ENCODE measurements around the gene MUSTN1.

The MUSTN1 gene

DNA sequence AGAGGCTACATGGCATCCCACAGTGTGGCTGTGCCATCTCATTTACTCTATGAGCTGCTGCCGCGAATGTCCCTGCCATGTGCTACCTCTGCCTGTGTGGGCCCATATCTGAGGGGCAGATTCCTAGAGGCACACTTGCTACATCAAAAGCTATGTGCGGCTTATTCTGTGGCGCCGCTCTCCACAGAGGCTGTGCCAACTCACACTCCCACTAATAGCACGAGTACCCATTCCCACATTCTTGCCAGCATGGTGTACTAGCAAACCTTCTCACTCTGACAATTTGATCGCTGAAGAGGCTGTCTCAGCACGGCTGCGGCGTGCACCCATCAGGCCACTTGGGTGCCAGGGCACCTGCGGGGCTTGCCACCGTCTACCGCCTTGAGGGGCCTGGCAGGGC, 31.2 kb upstream of the MUSTN1 start:
- no peak for TF ChIP-seq CTCF (IDR thresholded peaks at IDR 0.05; ENCODE audit: low read length)
- Histone ChIP-seq H3K4me2 (ENCODE audit: low read length) (no peak overlapping the region), H3K9me3 (ENCODE audit: low read length) (no peaks in the 10 kb centered on the region), H3K27me3 (ENCODE audit: insufficient read depth, low read length) (no peaks in the 10 kb centered on the region), H3F3A (ENCODE audit: insufficient read depth, low read length) (no peaks in the 10 kb centered on the region), H3K9ac (ENCODE audit: low read length) (no peak overlapping the region), H3K9me2 (ENCODE audit: low read depth, low read length) (no peaks in the 10 kb centered on the region), H3K79me2 (ENCODE audit: insufficient read depth, low read length) (no peaks in the 10 kb centered on the region), H3K27ac (ENCODE audit: low read depth, low read length, poor library complexity, severe bottlenecking) (no peak overlapping the region), H3K4me3 (ENCODE audit: low read depth, low read length, poor library complexity, severe bottlenecking) (no peak overlapping the region), H3K4me1 (ENCODE audit: insufficient read depth, low read length, severe bottlenecking) (no peaks in the 10 kb centered on the region), H2AFZ (ENCODE audit: low read length) (no peak overlapping the region), H3K36me3 (ENCODE audit: insufficient read depth, low read length) (peaks cover 4% of the 10 kb centered on the region; the same call in 1 of the 2 replicates), H4K20me1 (ENCODE audit: insufficient read depth, low read length) (no peaks in the 10 kb centered on the region)

GRCh38 chr3:52860424-52860768, 25.6 kb upstream of the MUSTN1 start:
- H2AFZ ChIP-seq (ENCODE audit: low read length): no peak overlapping the region
- no peaks in the 10 kb centered on the region for H3K27me3 ChIP-seq (ENCODE audit: insufficient read depth, low read length)
- H4K20me1 ChIP-seq (ENCODE audit: insufficient read depth, low read length): no peaks in the 10 kb centered on the region
- H3K36me3 ChIP-seq (ENCODE audit: insufficient read depth, low read length): peaks cover 4% of the 10 kb centered on the region
- H3K79me2 ChIP-seq (ENCODE audit: insufficient read depth, low read length): no peaks in the 10 kb centered on the region
- no peak for TF ChIP-seq CTCF (IDR thresholded peaks at IDR 0.05; ENCODE audit: low read length)
- no peak for TF ChIP-seq EZH2 (IDR thresholded peaks at IDR 0.05; ENCODE audit: borderline replicate concordance, low read length)
- H3F3A ChIP-seq (ENCODE audit: insufficient read depth, low read length): no peaks in the 10 kb centered on the region
- H3K4me2 ChIP-seq (ENCODE audit: low read length): no peak overlapping the region
- H3K4me1 ChIP-seq (ENCODE audit: insufficient read depth, low read length, severe bottlenecking): no peaks in the 10 kb centered on the region
- H3K9me2 ChIP-seq (ENCODE audit: low read depth, low read length): no peaks in the 10 kb centered on the region
- no peak overlapping the region for H3K4me3 ChIP-seq (ENCODE audit: low read depth, low read length, poor library complexity, severe bottlenecking)
- no peak overlapping the region for H3K9ac ChIP-seq (ENCODE audit: low read length)
- no peaks in the 10 kb centered on the region for H3K9me3 ChIP-seq (ENCODE audit: low read length)
- no peak overlapping the region for H3K27ac ChIP-seq (ENCODE audit: low read depth, low read length, poor library complexity, severe bottlenecking)

- H3K4me3 ChIP-seq (ENCODE audit: low read depth, low read length, poor library complexity, severe bottlenecking): no peak overlapping the region
- H3K27me3 ChIP-seq (ENCODE audit: insufficient read depth, low read length): no peaks in the 10 kb centered on the region
- no peaks in the 10 kb centered on the region for H3K9me3 ChIP-seq (ENCODE audit: low read length)
- no peaks in the 10 kb centered on the region for H3F3A ChIP-seq (ENCODE audit: insufficient read depth, low read length)
- H3K4me2 ChIP-seq (ENCODE audit: low read length): no peak overlapping the region
- H3K9ac ChIP-seq (ENCODE audit: low read length): no peak overlapping the region
- no peaks in the 10 kb centered on the region for H3K79me2 ChIP-seq (ENCODE audit: insufficient read depth, low read length)
- no peaks in the 10 kb centered on the region for H3K4me1 ChIP-seq (ENCODE audit: insufficient read depth, low read length, severe bottlenecking)
- H3K9me2 ChIP-seq (ENCODE audit: low read depth, low read length): no peaks in the 10 kb centered on the region
- peaks cover 4% of the 10 kb centered on the region for H3K36me3 ChIP-seq (ENCODE audit: insufficient read depth, low read length)
- no peaks in the 10 kb centered on the region for H4K20me1 ChIP-seq (ENCODE audit: insufficient read depth, low read length)
- no peak for TF ChIP-seq EZH2 (IDR thresholded peaks at IDR 0.05; ENCODE audit: borderline replicate concordance, low read length)
- TF ChIP-seq CTCF (IDR thresholded peaks at IDR 0.05; ENCODE audit: low read length): no peak
- no peak overlapping the region for H3K27ac ChIP-seq (ENCODE audit: low read depth, low read length, poor library complexity, severe bottlenecking)
- H2AFZ ChIP-seq (ENCODE audit: low read length): no peak overlapping the region
Measured at GRCh38 chr3:52859686-52860423, 25.0 kb upstream of the MUSTN1 start.
